ENCODE measurements around the gene ZNF98.

ZNF98 gene

DNA sequence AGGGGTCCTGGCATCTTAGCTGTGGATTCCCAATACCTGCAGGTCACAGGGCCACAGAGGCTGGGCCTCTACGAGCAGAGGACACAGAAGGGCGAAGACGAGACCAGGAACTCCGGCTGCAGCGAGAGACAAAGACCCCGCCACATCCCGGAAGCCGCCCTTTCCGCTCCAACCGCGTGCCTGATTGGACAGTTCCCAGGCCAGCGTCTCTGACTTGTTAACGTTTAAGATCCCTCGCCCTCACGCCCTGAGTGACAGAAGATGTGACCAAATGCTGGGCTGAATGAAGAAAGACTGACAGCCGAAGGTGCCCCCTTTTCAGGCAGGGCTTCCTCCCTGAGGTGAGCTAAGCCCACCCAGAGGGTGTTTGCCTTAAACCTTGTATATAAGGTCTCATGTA, at the start of gene ZNF98:
Gene ZNF98 (minus strand): TSS at position 136 of the 400 bp plus-strand sequence. CDS start 122 bp downstream, at position 14.
- DNase-seq (ENCODE audit: low read depth): no peak

DNA sequence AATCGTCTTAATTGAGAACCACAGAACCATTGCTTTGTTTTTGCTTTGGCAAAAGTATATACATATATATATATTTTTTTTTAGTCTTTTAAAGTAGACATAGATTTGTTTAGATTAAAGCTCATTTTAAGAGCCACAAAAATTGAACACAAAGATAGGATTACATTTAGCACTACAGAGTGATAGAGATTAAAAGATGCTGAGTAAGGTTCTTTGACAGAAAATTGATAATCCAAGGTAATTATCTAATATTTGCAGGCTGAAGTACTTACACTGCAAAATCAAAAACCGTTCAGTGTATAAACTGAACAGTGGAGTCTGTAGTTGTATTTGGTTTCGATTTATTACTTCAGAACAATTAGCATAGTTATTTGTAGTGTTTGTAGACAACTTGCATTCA, 24.5 kb upstream of the ZNF98 start:
- no peak for DNase-seq (ENCODE audit: low read depth)

DNA sequence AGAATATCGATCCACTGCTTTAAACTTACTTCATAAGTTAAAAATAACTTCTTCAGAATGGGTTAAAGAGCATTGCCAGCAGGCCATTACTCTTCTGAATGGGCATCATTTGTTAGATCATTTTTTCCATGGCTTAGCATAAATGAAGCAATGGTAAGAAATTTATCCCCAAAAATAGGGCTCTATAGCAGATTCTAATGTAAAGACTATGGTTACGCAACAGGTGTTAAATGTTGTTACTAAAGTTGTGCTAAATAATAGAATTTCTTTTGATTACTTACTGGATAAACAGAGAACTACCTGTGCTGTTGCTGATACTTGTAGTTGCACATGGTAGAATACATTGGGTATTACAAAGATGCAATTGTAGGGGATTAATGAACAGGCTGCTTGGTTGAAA, 15.9 kb upstream of the ZNF98 start:
- no peak for DNase-seq (ENCODE audit: low read depth)

DNA sequence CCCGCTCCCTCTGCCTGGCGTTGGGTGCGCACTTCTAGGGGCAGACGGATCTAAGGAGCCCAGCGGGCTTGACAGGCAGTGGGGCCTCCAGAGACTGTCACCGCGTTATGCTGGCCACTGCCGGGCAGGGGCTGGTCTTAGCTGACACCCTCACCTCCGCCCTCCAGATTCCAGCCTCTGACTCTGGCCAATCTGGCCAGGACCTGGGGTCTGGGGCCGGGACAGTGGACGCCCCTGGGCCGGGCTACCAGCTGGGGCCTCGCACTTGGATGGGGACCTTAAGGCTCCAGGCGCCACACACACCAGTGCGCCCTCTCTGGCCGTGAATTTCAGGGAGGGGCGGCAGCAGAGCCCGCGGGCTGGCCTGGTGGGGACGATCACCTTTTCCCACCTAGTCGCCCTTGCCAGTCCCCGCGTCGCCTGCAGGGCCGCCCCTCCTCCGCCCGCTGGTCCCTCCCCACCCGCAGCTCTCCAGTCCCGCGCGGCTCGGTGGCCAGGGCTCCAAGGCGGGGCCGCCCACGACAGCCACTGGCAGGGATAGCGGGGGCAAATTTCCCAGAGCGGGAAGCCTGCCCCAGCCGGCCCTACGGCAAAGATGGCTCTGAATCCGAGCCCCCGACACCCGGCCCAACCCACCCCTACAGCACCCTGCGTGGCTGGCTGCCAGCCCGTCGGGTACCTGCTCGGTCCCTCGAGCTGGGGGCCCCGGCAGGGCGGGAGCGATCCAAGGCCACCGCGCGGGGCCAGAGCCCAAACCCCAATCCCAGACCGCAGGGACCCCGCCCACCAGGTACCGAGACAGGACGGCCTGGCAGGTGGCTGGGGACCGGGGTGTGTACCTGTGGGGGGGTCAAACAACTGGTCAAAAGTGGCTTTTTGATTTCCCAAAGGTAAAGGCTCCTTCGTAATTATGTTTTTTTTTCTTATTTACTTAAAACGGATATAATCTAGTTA, 6.1 kb upstream of the ZNF98 start:
- DNase-seq (ENCODE audit: low read depth): no peak

DNA sequence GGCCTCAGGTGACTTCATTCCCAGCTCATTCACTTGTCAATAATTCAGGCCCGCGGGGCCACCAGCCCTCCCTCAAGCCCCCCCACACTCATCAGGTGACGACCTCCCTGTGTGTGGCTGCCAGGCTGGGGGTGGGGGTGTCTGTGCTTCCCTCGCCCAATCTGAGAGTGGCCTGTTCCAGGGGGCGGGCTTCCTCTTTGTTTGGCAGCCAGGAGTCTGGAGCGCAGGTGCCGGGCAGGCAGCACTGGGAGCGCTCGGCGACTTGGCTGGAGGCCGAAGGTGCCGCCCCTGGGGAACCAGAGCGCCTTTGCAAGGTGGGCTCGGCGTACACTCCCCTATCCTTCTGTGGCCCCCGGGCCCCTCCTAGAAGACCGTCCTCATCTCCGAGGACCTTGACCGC, 5.4 kb upstream of the ZNF98 start:
- no peak for DNase-seq (ENCODE audit: low read depth)

DNA sequence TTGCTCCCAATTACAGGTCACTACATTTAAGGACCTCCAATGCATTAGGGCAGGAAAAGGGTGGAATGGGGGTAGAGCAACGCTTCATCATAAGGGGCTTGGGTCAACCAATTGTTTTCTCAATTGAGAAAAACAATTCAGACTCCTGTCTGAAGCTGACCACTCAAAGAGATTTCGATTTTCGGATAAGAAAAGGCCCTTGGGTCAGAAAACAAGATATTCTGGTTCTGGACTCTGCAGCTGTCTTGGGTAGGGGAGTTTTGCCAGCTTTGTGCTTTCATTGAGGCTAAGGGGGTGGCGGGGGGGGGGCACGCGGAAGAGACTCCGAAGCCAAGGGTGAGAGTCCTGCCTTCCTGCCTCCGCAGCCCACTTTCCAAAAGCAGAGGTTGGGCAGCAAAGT, 4.8 kb upstream of the ZNF98 start:
- DNase-seq (ENCODE audit: low read depth): no peak

DNA sequence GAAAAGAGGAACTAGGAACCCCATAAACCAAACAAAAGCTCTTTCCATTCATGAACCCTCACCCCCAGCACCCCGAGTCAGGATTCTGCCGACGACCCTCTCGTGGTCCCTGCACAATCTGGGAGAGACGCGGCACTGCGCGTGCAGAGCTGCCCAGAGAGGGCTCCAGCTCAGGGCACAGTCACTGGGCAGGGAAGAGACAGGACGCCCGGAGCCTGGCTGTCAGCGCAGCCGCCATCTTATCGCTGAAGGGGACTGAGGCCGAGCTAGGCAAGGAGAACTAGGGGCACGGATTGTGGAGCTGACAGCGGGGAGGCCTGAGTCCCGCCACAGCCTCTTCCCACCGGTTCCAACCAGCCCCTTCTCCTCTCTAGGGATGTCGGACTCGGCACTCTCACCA, 349 bp downstream of the ZNF98 start:
- DNase-seq (ENCODE audit: low read depth): no peak

DNA sequence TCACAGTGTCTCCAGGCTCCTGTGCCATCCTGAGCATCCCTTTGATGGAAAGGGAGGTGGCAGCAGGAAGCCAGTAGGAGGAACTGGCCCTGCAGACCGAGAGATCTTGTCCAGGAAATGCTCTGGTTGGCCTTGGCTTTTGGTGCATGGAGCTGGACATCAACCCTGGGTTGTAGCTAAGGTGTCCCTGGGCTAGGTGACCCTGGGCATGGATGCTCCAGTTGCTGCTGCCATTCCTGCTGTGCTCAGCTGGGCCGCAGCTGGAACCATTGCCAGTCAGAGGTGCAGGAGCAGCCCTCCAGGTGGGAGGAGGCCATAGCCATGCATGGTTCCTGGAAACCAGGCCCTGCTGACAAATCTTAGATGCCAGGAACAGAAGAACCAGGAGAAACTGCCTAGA, 67.5 kb downstream of the ZNF98 start:
- DNase-seq (ENCODE audit: low read depth): no peak
